Right renal cortex interstitium (tissue), 3 donors: Measurements from ENCODE around the gene RPAP2. TPM values are rescaled to one million over a fixed set of nuclear protein-coding genes. Genes with fewer than 3 reads are reported as not detected.

Source experiments
- DNase-seq, 3 donors: peaks; one replicate each; pipeline ENCODE4 v3.0.0-alpha.2; 2013; ENCODE audit warnings: low read depth in 3 of 3, low spot score in 2 of 3
- polyA plus RNA-seq, 3 donors: library from polyadenylated mRNA; unstranded; fragments of 120-200 nt; gene quantifications; one replicate each; pipeline ENCODE4 v1.2.1, GENCODE V29; 2013; ENCODE audit not compliant: insufficient read length in 3 of 3

Gene RPAP2
- polyA plus RNA-seq, 3 donors, result 30.3 to 36.0 (median 34.2) TPM

GRCh38 chr1:92445865-92446264 is 147.0 kb downstream of the RPAP2 start:
- no peak for DNase-seq

GRCh38 chr1:92446546-92446945 is 147.7 kb downstream of the RPAP2 start:
- DNase-seq, result no peak

GRCh38 chr1:92447033-92447681 is 148.3 kb downstream of the RPAP2 start:
- DNase-seq, result no peak

- DNase-seq, result no peak
Observed at GRCh38 chr1:92447976-92448375, 149.1 kb downstream of the RPAP2 start.

Other genes with a start within 250 kb of the RPAP2 start
- gene SETSIP, start 223.6 kb upstream of the RPAP2 start, polyA plus RNA-seq, result 1 to 10 TPM in 1 of 3 donors, under 1 TPM in 2; 0.53 to 1.4 (median 0.62) TPM
- 1 to 10 TPM; 6.4 to 8.2 (median 6.9) TPM for gene BTBD8, start 218.7 kb upstream of the RPAP2 start, polyA plus RNA-seq
- under 1 TPM in 2 of 3 donors, not detected in 1; 0.19 to 0.25 TPM for gene C1orf146, start 81.1 kb upstream of the RPAP2 start, polyA plus RNA-seq
- gene GLMN, start 72 bp upstream of the RPAP2 start, polyA plus RNA-seq, result 10 to 100 TPM; 19.6 to 20.6 (median 20.3) TPM
- under 1 TPM; 0.14 to 0.30 (median 0.26) TPM for gene GFI1, start 187.9 kb downstream of the RPAP2 start, polyA plus RNA-seq